Testis (tissue), 2 donors: ENCODE results near the gene SHC3.

Source experiments
- CTCF ChIP-seq, 3 experiments: fragments of 450-650 bp in 2 of 3; fragments of 200-600 bp in 1 of 3; sonication (generic) in 1 of 3; IDR thresholded peaks; one replicate each; pipeline ENCODE4 v1.5.1; 2016 to 2019; ENCODE audit warnings: antibody characterized with exemption in 3 of 3, mild to moderate bottlenecking in 2 of 3, moderate library complexity in 1 of 3
- POLR2A ChIP-seq: fragments of 450-650 bp; IDR thresholded peaks from one replicate; pipeline ENCODE4 v1.6.1; 2017; ENCODE audit warnings: antibody characterized with exemption, mild to moderate bottlenecking, moderate library complexity

DNA sequence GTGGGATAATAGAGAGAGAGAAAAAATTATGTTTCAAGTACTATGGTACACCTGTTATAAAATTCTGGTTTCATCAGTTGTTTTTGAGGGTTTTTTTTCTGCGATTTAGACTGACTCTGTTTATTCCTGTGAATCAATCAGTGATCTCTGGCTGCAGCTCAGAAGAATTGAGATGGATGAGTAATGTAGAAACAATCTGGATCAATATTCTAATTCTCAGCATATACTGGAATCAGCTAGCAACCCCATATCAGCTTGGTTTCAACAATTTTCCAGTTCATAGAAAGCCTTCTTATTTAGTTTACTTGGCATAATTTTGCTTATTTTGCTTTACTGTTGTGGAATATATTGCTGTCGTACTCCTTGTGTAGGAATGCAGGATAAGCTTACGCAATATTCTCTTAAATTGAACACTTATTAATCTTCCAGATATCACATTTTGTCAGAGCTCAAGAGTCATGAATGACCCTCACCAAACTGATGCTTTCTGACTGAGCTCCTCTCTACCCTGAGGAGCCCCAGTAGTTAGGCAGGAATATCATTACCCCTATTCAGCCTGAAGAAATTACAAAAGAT, 42.9 kb downstream of the SHC3 start:
- TF ChIP-seq CTCF (IDR thresholded peaks at IDR 0.05) (no peak), POLR2A (no peak)
